GM12801 (cell line): Measurements from ENCODE around the gene CPD.

ENCODE experiments used
- CTCF ChIP-seq: IDR thresholded peaks from one replicate; pipeline ENCODE4 v1.5.1; 2011; ENCODE audit warnings: control low read depth; ENCODE audit not compliant: insufficient read length; ENCODE audit errors: extremely low read depth

Gene CPD

GRCh38 chr17:30375661-30376060 is 3.1 kb upstream of the CPD start:
- TF ChIP-seq CTCF: no peak

GRCh38 chr17:30376621-30377452 is 1.9 kb upstream of the CPD start:
- TF ChIP-seq CTCF: no peak

- TF ChIP-seq CTCF: no peak
Observed at GRCh38 chr17:30377574-30378240, 1.0 kb upstream of the CPD start.

DNA sequence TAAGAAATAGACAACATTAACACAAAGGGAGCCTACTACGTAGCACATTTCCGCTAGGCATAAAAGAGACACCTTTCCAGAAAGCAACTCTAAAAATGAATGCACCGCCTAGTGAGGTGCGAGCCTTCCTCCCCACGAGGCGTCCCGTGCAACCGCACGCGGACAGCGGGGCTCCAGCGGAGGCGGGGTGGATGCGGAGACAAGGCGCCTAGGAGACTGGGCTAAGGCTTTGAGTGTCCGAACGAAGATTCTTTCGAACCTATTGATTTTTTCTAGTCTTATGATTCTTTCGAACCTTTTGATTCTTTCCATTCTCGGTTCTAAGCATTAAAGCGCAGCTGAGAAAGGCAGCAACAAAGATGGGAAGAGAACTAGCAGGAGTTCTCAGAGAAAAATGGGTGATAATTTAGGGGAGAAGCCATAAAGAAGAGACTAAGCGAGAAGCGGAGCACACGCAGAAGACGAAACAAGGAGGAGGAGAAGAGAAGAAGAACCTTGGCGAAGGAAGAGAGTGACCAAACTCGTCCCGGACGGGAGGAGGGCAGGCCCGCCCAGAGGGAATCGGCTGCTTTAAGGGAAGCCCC is 394 bp upstream of the CPD start:
- no peak for TF ChIP-seq CTCF

GRCh38 chr17:30379303-30379902 is 676 bp downstream of the CPD start:
- TF ChIP-seq CTCF: no peak

DNA sequence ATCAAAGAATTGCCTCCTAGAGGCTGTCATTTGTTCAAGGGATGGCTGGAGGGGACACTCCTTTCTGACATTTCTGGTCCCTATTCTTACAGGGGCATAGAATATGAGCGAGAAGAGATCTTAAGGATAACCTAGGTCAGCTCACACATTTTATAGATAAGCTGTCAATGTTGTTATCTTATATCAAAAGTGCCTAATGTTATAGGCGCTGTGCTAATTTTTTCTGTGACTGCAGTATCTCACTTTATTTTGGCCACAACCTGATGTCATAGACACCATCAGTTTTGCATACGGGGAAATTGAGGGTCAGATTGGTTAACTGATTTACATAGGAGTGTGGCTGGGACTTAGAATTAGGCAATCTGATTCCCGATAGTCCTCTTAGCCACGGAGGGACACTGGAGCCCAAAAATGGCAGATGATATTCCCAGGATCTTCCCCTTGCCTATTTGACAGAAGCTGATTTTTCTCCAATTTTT is 1.2 kb downstream of the CPD start:
- TF ChIP-seq CTCF: no peak

DNA sequence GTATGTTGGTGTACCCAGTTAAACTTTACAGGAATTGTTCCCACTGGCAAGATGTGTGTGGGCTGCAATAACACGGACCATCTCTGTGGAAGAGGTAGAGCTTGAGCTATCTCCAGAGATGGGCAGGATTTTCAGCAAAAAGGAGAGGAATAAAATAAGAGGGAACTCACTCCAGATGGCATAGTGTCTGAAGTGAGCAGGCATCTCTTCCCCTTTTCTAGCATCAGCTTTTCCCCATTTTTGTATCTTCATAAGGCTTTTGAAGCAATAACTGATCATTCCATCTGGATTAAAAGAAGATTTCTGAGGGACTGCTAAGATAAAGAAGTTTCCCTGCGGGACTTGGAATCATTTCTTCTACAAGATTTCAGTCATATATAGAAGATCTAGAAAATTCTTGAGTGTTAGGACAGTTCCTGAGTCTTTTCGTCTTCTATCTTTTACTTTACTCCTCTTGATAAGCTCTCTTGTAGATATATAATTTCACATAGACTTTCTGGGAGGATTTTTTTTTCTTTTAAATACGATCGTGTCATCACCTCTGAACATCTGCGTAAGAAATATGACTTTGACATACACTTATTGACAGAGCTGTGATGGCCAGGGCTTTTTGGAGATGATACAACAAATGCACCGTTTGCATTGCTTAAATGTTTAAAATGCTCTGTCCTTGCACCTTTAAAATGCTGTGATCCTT is 2.1 kb downstream of the CPD start:
- TF ChIP-seq CTCF: no peak
